HG02798 (cell line): ENCODE measurements around the gene TTLL11.

ENCODE experiments used
- ATAC-seq: cut with Tn5 transposase; IDR thresholded peaks from one replicate; pipeline ENCODE4 v1.9.1; 2021; ENCODE audit warnings: mild to moderate bottlenecking; ENCODE audit not compliant: unreplicated experiment, poor library complexity

TTLL11 gene

GRCh38 chr9:121868626-121869025 lies 224.5 kb downstream of the TTLL11 start:
- no peak for ATAC-seq

GRCh38 chr9:121866927-121867326 lies 226.2 kb downstream of the TTLL11 start:
- ATAC-seq, result no peak

- ATAC-seq, result no peak
Measured at GRCh38 chr9:121865884-121866283, 227.2 kb downstream of the TTLL11 start.

GRCh38 chr9:121865060-121865459 lies 228.0 kb downstream of the TTLL11 start:
- ATAC-seq, result no peak

GRCh38 chr9:121863955-121864354 lies 229.2 kb downstream of the TTLL11 start:
- no peak for ATAC-seq

- no peak for ATAC-seq
Measured at GRCh38 chr9:121862371-121863332, 230.5 kb downstream of the TTLL11 start.

GRCh38 chr9:121861501-121862180 lies 231.5 kb downstream of the TTLL11 start:
- no peak for ATAC-seq

GRCh38 chr9:121860744-121861143 lies 232.4 kb downstream of the TTLL11 start:
- ATAC-seq, result no peak

GRCh38 chr9:121860213-121860612 lies 232.9 kb downstream of the TTLL11 start:
- ATAC-seq, result no peak

- no peak for ATAC-seq
Measured at GRCh38 chr9:121859646-121860045, 233.5 kb downstream of the TTLL11 start.

- no peak for ATAC-seq
Measured at GRCh38 chr9:121858788-121859187, 234.3 kb downstream of the TTLL11 start.

- no peak for ATAC-seq
Measured at GRCh38 chr9:121857928-121858327, 235.2 kb downstream of the TTLL11 start.

GRCh38 chr9:121855476-121855875 lies 237.6 kb downstream of the TTLL11 start:
- no peak for ATAC-seq

GRCh38 chr9:121853617-121854395 lies 239.3 kb downstream of the TTLL11 start:
- ATAC-seq, result no peak

- no peak for ATAC-seq
Measured at GRCh38 chr9:121852651-121853616, 240.2 kb downstream of the TTLL11 start.

- ATAC-seq, result no peak
Measured at GRCh38 chr9:121852241-121852640, 240.9 kb downstream of the TTLL11 start.

- ATAC-seq, result no peak
Measured at GRCh38 chr9:121851641-121852091, 241.4 kb downstream of the TTLL11 start.

GRCh38 chr9:121850366-121850765 lies 242.7 kb downstream of the TTLL11 start:
- ATAC-seq, result no peak

GRCh38 chr9:121849554-121849953 lies 243.6 kb downstream of the TTLL11 start:
- ATAC-seq, result no peak
